T-helper 1 cell treated with Interleukin-12 subunit alpha and Interleukin-12 subunit beta and Interleukin-4 antibody, amounts not matched to agents 30 ng/mL and 1 ng/mL, for 36 hours (primary cell): ENCODE results near the gene FGD6. TPM values are rescaled to one million over a fixed set of nuclear protein-coding genes. Genes with fewer than 3 reads are reported as not detected.
"Not testable (repeated sequence)": the region's sequence is repeated elsewhere in the genome, so short reads cannot be mapped to it uniquely, and the experiment has no call there.

Experiments
- intact Hi-C: fragments of 100-400 bp; cut with micrococcal nuclease; formaldehyde crosslinking; loops from one replicate; pipeline ENCODE4 v1.15.1; 2024
- total RNA-seq: library from RNA; stranded (reverse); gene quantifications from 2 replicates; pipeline ENCODE4 v1.2.3, GENCODE V29; 2022

Gene FGD6
- total RNA-seq, 1 donor from 2014 or later = 1.0 TPM

GRCh38 chr12:95131589-95132340 is 85.5 kb downstream of the FGD6 start:
- intact Hi-C loops = no loop called here

- intact Hi-C loops = no loop called here
Observed at GRCh38 chr12:95130096-95130495, 87.2 kb downstream of the FGD6 start.

GRCh38 chr12:95129115-95129514 is 88.2 kb downstream of the FGD6 start:
- intact Hi-C loops = no loop called here

- intact Hi-C loops = no loop called here
Observed at GRCh38 chr12:95126736-95127135, 90.5 kb downstream of the FGD6 start.

- intact Hi-C loops = no loop called here
Observed at GRCh38 chr12:95126076-95126475, 91.2 kb downstream of the FGD6 start.

- intact Hi-C loops = no loop called here
Observed at GRCh38 chr12:95124106-95124505, 93.2 kb downstream of the FGD6 start.

GRCh38 chr12:95118788-95119179 is 98.5 kb downstream of the FGD6 start:
- intact Hi-C loops = loop anchor here (5.0 kb wide), 1 partner anchor 739 kb away; the partner anchor contains the start of gene SNRPF

GRCh38 chr12:95118138-95118787 is 99.0 kb downstream of the FGD6 start:
- intact Hi-C loops = loop anchor here (5.0 kb wide), 1 partner anchor 739 kb away; the partner anchor contains the start of gene SNRPF

- intact Hi-C loops = loop anchor here (1.0 to 5.0 kb wide), 8 partner anchors 14 to 882 kb away; partner anchors contain the start of genes FGD6, SNRPF and VEZT
Observed at GRCh38 chr12:95117178-95117599, 100.1 kb downstream of the FGD6 start.

- intact Hi-C loops = loop anchor here (1.0 to 5.0 kb wide), 8 partner anchors 13 to 882 kb away; partner anchors contain the start of genes FGD6, SNRPF and VEZT
Observed at GRCh38 chr12:95116773-95117172, 100.5 kb downstream of the FGD6 start.

- intact Hi-C loops = loop anchor here (2.0 to 5.0 kb wide), 3 partner anchors 698 to 882 kb away; partner anchors contain the start of gene SNRPF
Observed at GRCh38 chr12:95116341-95116740, 100.9 kb downstream of the FGD6 start.

- intact Hi-C loops = loop anchor here (2.0 to 5.0 kb wide), 3 partner anchors 699 to 883 kb away; partner anchors contain the start of gene SNRPF
Observed at GRCh38 chr12:95115641-95116040, 101.6 kb downstream of the FGD6 start.

- intact Hi-C loops = loop anchor here (5.0 kb wide), 1 partner anchor 742 kb away; the partner anchor contains the start of gene SNRPF
Observed at GRCh38 chr12:95114766-95115405, 102.4 kb downstream of the FGD6 start.

- intact Hi-C loops = no loop called here
Observed at GRCh38 chr12:95107362-95107761, 109.9 kb downstream of the FGD6 start.

- intact Hi-C loops = no loop called here
Observed at GRCh38 chr12:95105540-95105939, 111.7 kb downstream of the FGD6 start.

GRCh38 chr12:95104919-95105452 is 112.3 kb downstream of the FGD6 start:
- intact Hi-C loops = no loop called here

GRCh38 chr12:95102916-95103671 is 114.2 kb downstream of the FGD6 start:
- intact Hi-C loops = loop anchor here (1.0 kb wide), 4 partner anchors 14 to 115 kb away; partner anchors contain the start of genes NDUFA12 and NR2C1

- intact Hi-C loops = not testable (repeated sequence)
Observed at GRCh38 chr12:95101957-95102356, 115.3 kb downstream of the FGD6 start.

GRCh38 chr12:95100264-95101190 is 116.7 kb downstream of the FGD6 start:
- intact Hi-C loops = no loop called here
